ENCODE results near the gene CDC42BPA. TPM values are rescaled to one million over a fixed set of nuclear protein-coding genes. Genes with fewer than 3 reads are reported as not detected.

CDC42BPA gene
- total and polyA plus RNA-seq, 9 of the 15 experiments (the other 6 are each of a cell fraction or from before 2014, with no cell fraction given), result 8.0 to 77.5 (median 52.1) TPM

DNA sequence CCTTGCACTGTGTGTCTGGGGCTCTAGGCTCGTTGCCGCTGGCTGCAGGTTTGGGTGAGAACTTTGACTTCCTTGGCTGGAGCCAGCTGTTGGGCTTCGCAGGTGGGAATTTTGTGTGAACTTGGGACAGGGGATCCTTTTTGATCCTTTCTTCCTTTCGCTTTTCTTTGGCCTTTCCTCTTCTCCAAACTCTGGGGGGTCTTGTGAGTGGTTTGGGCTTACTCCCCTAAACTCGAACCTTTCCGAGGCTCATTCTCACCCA is 377.6 kb downstream of the CDC42BPA start:
- intact Hi-C loops (cut with micrococcal nuclease) (loop anchor here (10.0 kb wide), 1 partner anchor 374 kb away; the partner anchor contains the start of gene CDC42BPA), in situ Hi-C loops (cut with MboI) (no loop called here)
- Histone ChIP-seq H2AFZ (ENCODE audit: low read depth, low read length) (peak overlapping the region; percentile 80), H3K36me3 (ENCODE audit: control insufficient read depth, insufficient read depth, low read length) (no peaks in the 10 kb centered on the region), H3K4me1 (replicated peaks in 1 of 2; ENCODE audit: control insufficient read depth in 2 of 2, insufficient read depth in 2 of 2, low read length in 2 of 2) (peaks cover 57 to 61% of the 10 kb centered on the region in 2 experiments), H3K27me3 (ENCODE audit: control insufficient read depth in 2 of 2, insufficient read depth in 2 of 2, low read length in 2 of 2) (no peaks in the 10 kb centered on the region), H3K9me3 (replicated peaks; ENCODE audit: control insufficient read depth, insufficient read depth, low read depth, low read length) (no peaks in the 10 kb centered on the region; the same call in 1 of the 2 replicates), H3K9ac (ENCODE audit: insufficient read depth in 1 of 2, low read depth in 2 of 2, low read length in 2 of 2) (peak overlapping the region; percentile 71 to 99), H3K9me1 (ENCODE audit: control insufficient read depth, insufficient read depth, low read length) (no peaks in the 10 kb centered on the region), H3K27ac (ENCODE audit: extremely low read depth, low read depth, low read length) (peak overlapping the region; percentile 72; the same call in 2 of the 3 replicates), H4K20me1 (replicated peaks; ENCODE audit: control insufficient read depth, insufficient read depth, low read length) (peaks cover 4% of the 10 kb centered on the region; the same call in 1 of the 2 replicates), H3K79me2 (ENCODE audit: control insufficient read depth, insufficient read depth, low read length) (peaks cover 49% of the 10 kb centered on the region), H3K4me3 (peak overlapping the region; percentile 54), H3K4me2 (ENCODE audit: insufficient read depth, low read length) (peak overlapping the region; percentile 90)
- 10% methylated on average over 5 of the region's 6 CpGs for WGBS (ENCODE audit: insufficient coverage, low coverage, missing lambda C conversion rate)
- TF ChIP-seq DACH1 (IDR thresholded peaks at IDR 0.05; ENCODE audit: partially characterized antibody) (peak; percentile 21), ZNF253 (CRISPR knock-in tag; conservative IDR thresholded peaks at IDR 0.05) (no peak), MCM2 (IDR thresholded peaks at IDR 0.05; ENCODE audit: low read depth) (no peak), EP300 (IDR thresholded peaks at IDR 0.05; ENCODE audit: low read length) (no peak), BRCA1 (IDR thresholded peaks at IDR 0.05) (no peak), BRCA1 (CRISPR knock-in tag; IDR thresholded peaks at IDR 0.05) (0 out of 2 replicates have a peak, but pooled peaks have one; percentile 28), JUND (IDR thresholded peaks at IDR 0.05; ENCODE audit: borderline replicate concordance, low read depth, low read length) (no peak), JUND (tag; IDR thresholded peaks at IDR 0.05; ENCODE audit: borderline replicate concordance, low read depth, low read length) (no peak)
- TF ChIP-seq, protein P1, sequence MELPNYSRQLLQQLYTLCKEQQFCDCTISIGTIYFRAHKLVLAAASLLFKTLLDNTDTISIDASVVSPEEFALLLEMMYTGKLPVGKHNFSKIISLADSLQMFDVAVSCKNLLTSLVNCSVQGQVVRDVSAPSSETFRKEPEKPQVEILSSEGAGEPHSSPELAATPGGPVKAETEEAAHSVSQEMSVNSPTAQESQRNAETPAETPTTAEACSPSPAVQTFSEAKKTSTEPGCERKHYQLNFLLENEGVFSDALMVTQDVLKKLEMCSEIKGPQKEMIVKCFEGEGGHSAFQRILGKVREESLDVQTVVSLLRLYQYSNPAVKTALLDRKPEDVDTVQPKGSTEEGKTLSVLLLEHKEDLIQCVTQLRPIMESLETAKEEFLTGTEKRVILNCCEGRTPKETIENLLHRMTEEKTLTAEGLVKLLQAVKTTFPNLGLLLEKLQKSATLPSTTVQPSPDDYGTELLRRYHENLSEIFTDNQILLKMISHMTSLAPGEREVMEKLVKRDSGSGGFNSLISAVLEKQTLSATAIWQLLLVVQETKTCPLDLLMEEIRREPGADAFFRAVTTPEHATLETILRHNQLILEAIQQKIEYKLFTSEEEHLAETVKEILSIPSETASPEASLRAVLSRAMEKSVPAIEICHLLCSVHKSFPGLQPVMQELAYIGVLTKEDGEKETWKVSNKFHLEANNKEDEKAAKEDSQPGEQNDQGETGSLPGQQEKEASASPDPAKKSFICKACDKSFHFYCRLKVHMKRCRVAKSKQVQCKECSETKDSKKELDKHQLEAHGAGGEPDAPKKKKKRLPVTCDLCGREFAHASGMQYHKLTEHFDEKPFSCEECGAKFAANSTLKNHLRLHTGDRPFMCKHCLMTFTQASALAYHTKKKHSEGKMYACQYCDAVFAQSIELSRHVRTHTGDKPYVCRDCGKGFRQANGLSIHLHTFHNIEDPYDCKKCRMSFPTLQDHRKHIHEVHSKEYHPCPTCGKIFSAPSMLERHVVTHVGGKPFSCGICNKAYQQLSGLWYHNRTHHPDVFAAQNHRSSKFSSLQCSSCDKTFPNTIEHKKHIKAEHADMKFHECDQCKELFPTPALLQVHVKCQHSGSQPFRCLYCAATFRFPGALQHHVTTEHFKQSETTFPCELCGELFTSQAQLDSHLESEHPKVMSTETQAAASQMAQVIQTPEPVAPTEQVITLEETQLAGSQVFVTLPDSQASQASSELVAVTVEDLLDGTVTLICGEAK (IDR thresholded peaks at IDR 0.05), result no peak
- TF ChIP-seq, protein P1 (CRISPR knock-in tag; IDR thresholded peaks at IDR 0.05), result 0 out of 2 replicates have a peak, but pooled peaks have one; percentile 2
- TF ChIP-seq, protein P2, sequence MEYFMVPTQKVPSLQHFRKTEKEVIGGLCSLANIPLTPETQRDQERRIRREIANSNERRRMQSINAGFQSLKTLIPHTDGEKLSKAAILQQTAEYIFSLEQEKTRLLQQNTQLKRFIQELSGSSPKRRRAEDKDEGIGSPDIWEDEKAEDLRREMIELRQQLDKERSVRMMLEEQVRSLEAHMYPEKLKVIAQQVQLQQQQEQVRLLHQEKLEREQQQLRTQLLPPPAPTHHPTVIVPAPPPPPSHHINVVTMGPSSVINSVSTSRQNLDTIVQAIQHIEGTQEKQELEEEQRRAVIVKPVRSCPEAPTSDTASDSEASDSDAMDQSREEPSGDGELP (CRISPR knock-in tag; IDR thresholded peaks at IDR 0.05; ENCODE audit: borderline replicate concordance), result peak; percentile 42; the same call in 1 of the 2 replicates
- ChIA-PET POLR2A (interaction anchor here (1.1 to 2.2 kb wide), 2 partner anchors 9 to 378 kb away, joined by 3 to 14 read pairs; no protein-coding TSS in a partner anchor), CTCF (ENCODE audit: low intra/inter-chr PET ratio) (no interaction called here)
- no TSS peak for BruUV-seq (replicated peaks)
- FAIRE-seq (no peak), ATAC-seq (no peak), DNase-seq (ENCODE audit: extremely low read depth in 1 of 4, low spot score in 3 of 4) (no peak)
